Liver (tissue), 3 donors: ENCODE measurements around the gene PRCC.

Experiments
- EGR1 ChIP-seq, 2 donors: IDR thresholded peaks; 2 replicates each; pipeline ENCODE4 v1.6.1; 2016 to 2018; ENCODE audit warnings: antibody characterized with exemption in 2 of 2, low read depth in 2 of 2
- GABPA ChIP-seq, 2 donors: IDR thresholded peaks in 1 of 2; conservative IDR thresholded peaks in 1 of 2; 2 replicates each; pipeline ENCODE4 v1.6.1; 2016; ENCODE audit warnings: antibody characterized with exemption in 2 of 2, mild to moderate bottlenecking in 1 of 2, moderate library complexity in 1 of 2
- JUND ChIP-seq, 2 donors: IDR thresholded peaks; 2 replicates each; pipeline ENCODE4 v1.6.1; 2016; ENCODE audit warnings: antibody characterized with exemption in 2 of 2
- RAD21 ChIP-seq, 2 donors: IDR thresholded peaks; 2 replicates each; pipeline ENCODE4 v1.6.1; 2016; ENCODE audit warnings: antibody characterized with exemption in 2 of 2, mild to moderate bottlenecking in 2 of 2
- RXRA ChIP-seq, 2 donors: IDR thresholded peaks; 2 replicates each; pipeline ENCODE4 v1.6.1; 2017 to 2018; ENCODE audit warnings: antibody characterized with exemption in 2 of 2, mild to moderate bottlenecking in 1 of 2
- SP1 ChIP-seq: IDR thresholded peaks from 2 replicates; pipeline ENCODE4 v1.6.1; 2018; ENCODE audit warnings: antibody characterized with exemption, mild to moderate bottlenecking
- TAF1 ChIP-seq: conservative IDR thresholded peaks from 2 replicates; pipeline ENCODE4 v1.6.1; 2016; ENCODE audit warnings: antibody characterized with exemption, mild to moderate bottlenecking
- YY1 ChIP-seq: IDR thresholded peaks from 2 replicates; pipeline ENCODE4 v1.6.1; 2016; ENCODE audit warnings: antibody characterized with exemption, mild to moderate bottlenecking
- TF ChIP-seq, protein P1 (sequence below): fragments of 150-350 bp; IDR thresholded peaks from 2 replicates; pipeline ENCODE4 v1.5.1; 2017; ENCODE audit warnings: improper control_type of control experiment, low read depth, low read length; ENCODE audit not compliant: missing input control
- TF ChIP-seq, protein P2 (sequence below): IDR thresholded peaks from 2 replicates; pipeline ENCODE4 v1.6.1; 2016; ENCODE audit warnings: antibody characterized with exemption
- TF ChIP-seq, protein P3 (sequence below): IDR thresholded peaks from 2 replicates; pipeline ENCODE4 v1.6.1; 2016; ENCODE audit warnings: antibody characterized with exemption, mild to moderate bottlenecking
- TF ChIP-seq, protein P4 (sequence below): IDR thresholded peaks from 2 replicates; pipeline ENCODE4 v1.6.1; 2016; ENCODE audit warnings: antibody characterized with exemption
- TF ChIP-seq, protein P5 (sequence below): IDR thresholded peaks from 2 replicates; pipeline ENCODE4 v1.6.1; 2016; ENCODE audit warnings: antibody characterized with exemption
- donor health status: healthy.
- donor health status: healthy.

DNA sequence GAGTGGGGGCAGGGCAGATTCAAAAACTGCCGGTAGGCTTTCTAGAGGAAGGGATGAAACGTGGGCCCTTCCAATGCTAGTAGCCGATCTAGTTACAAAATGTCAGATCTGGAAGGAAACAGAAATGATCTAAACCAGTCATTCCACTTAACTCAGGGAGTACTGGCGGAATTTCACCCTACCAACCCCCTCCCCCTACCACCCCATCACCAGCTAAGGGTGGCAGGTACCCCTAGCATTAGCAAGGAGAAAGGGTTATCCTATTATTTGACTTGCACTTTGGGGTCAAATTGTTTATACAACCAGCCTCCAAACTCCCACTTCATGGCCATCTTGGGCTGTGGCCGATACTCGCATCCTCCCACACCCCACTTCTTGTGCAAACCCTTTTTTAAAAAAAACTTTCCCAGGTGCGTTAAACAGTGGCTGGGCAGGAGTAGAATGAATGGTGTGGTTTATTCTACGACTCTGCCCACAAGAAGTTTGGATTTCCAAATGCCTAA, 25.8 kb upstream of the PRCC start:
- TF ChIP-seq TAF1, result no peak
- TF ChIP-seq, protein P1, sequence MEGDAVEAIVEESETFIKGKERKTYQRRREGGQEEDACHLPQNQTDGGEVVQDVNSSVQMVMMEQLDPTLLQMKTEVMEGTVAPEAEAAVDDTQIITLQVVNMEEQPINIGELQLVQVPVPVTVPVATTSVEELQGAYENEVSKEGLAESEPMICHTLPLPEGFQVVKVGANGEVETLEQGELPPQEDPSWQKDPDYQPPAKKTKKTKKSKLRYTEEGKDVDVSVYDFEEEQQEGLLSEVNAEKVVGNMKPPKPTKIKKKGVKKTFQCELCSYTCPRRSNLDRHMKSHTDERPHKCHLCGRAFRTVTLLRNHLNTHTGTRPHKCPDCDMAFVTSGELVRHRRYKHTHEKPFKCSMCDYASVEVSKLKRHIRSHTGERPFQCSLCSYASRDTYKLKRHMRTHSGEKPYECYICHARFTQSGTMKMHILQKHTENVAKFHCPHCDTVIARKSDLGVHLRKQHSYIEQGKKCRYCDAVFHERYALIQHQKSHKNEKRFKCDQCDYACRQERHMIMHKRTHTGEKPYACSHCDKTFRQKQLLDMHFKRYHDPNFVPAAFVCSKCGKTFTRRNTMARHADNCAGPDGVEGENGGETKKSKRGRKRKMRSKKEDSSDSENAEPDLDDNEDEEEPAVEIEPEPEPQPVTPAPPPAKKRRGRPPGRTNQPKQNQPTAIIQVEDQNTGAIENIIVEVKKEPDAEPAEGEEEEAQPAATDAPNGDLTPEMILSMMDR, result no peak
- TF ChIP-seq, protein P2, sequence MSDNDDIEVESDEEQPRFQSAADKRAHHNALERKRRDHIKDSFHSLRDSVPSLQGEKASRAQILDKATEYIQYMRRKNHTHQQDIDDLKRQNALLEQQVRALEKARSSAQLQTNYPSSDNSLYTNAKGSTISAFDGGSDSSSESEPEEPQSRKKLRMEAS, result no peak
- TF ChIP-seq, protein P3, sequence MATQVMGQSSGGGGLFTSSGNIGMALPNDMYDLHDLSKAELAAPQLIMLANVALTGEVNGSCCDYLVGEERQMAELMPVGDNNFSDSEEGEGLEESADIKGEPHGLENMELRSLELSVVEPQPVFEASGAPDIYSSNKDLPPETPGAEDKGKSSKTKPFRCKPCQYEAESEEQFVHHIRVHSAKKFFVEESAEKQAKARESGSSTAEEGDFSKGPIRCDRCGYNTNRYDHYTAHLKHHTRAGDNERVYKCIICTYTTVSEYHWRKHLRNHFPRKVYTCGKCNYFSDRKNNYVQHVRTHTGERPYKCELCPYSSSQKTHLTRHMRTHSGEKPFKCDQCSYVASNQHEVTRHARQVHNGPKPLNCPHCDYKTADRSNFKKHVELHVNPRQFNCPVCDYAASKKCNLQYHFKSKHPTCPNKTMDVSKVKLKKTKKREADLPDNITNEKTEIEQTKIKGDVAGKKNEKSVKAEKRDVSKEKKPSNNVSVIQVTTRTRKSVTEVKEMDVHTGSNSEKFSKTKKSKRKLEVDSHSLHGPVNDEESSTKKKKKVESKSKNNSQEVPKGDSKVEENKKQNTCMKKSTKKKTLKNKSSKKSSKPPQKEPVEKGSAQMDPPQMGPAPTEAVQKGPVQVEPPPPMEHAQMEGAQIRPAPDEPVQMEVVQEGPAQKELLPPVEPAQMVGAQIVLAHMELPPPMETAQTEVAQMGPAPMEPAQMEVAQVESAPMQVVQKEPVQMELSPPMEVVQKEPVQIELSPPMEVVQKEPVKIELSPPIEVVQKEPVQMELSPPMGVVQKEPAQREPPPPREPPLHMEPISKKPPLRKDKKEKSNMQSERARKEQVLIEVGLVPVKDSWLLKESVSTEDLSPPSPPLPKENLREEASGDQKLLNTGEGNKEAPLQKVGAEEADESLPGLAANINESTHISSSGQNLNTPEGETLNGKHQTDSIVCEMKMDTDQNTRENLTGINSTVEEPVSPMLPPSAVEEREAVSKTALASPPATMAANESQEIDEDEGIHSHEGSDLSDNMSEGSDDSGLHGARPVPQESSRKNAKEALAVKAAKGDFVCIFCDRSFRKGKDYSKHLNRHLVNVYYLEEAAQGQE, result no peak
- TF ChIP-seq JUND (IDR thresholded peaks at IDR 0.05), result no peak
- no peak for TF ChIP-seq RAD21 (IDR thresholded peaks at IDR 0.05)
- TF ChIP-seq GABPA (IDR thresholded peaks at IDR 0.05 in 1 of 2, conservative IDR thresholded peaks at IDR 0.05 in 1 of 2), result no peak
- no peak for TF ChIP-seq EGR1 (IDR thresholded peaks at IDR 0.05; ENCODE audit: low read depth in 2 of 2)
- TF ChIP-seq RXRA (IDR thresholded peaks at IDR 0.05), result no peak
- TF ChIP-seq YY1, result peak; percentile 27
- TF ChIP-seq, protein P4, sequence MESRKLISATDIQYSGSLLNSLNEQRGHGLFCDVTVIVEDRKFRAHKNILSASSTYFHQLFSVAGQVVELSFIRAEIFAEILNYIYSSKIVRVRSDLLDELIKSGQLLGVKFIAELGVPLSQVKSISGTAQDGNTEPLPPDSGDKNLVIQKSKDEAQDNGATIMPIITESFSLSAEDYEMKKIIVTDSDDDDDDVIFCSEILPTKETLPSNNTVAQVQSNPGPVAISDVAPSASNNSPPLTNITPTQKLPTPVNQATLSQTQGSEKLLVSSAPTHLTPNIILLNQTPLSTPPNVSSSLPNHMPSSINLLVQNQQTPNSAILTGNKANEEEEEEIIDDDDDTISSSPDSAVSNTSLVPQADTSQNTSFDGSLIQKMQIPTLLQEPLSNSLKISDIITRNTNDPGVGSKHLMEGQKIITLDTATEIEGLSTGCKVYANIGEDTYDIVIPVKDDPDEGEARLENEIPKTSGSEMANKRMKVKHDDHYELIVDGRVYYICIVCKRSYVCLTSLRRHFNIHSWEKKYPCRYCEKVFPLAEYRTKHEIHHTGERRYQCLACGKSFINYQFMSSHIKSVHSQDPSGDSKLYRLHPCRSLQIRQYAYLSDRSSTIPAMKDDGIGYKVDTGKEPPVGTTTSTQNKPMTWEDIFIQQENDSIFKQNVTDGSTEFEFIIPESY, result no peak
- TF ChIP-seq, protein P5, sequence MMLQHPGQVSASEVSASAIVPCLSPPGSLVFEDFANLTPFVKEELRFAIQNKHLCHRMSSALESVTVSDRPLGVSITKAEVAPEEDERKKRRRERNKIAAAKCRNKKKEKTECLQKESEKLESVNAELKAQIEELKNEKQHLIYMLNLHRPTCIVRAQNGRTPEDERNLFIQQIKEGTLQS, result no peak
- no peak for TF ChIP-seq SP1
